Measurements from ENCODE around the gene MAST4.

MAST4 gene

GRCh38 chr5:66826263-66826662 is 230.1 kb downstream of the MAST4 start:
- no peak overlapping the region for H3K27ac ChIP-seq (ENCODE audit: low read depth, low read length)

GRCh38 chr5:66826696-66827095 is 230.5 kb downstream of the MAST4 start:
- H3K27me3 ChIP-seq (ENCODE audit: control insufficient read depth in 5 of 5, insufficient read depth in 4 of 5, low read length in 5 of 5) = no peaks in the 10 kb centered on the region
- no peak overlapping the region for H3K9ac ChIP-seq (ENCODE audit: low read length in 5 of 5)
- H3K4me3 ChIP-seq (ENCODE audit: low read depth in 1 of 5, low read length in 5 of 5) = no peak overlapping the region
- peaks cover 0 to 16% (median 15%) of the 10 kb centered on the region in 5 donors for H3K4me1 ChIP-seq (ENCODE audit: control insufficient read depth in 5 of 5, insufficient read depth in 5 of 5, low read length in 5 of 5)
- no peak overlapping the region for H3K27ac ChIP-seq (ENCODE audit: low read depth, low read length)
- H3K9me3 ChIP-seq (ENCODE audit: control insufficient read depth in 5 of 5, low read length in 5 of 5) = no peaks in the 10 kb centered on the region
- no peaks in the 10 kb centered on the region for H3K36me3 ChIP-seq (ENCODE audit: control insufficient read depth in 5 of 5, insufficient read depth in 5 of 5, low read length in 5 of 5)

More at GRCh38 chr5:66826263-66826662, 230.1 kb downstream of the MAST4 start:
- Histone ChIP-seq H3K9ac (ENCODE audit: low read length in 5 of 5) (no peak overlapping the region), H3K27me3 (ENCODE audit: control insufficient read depth in 5 of 5, insufficient read depth in 4 of 5, low read length in 5 of 5) (no peaks in the 10 kb centered on the region), H3K9me3 (ENCODE audit: control insufficient read depth in 5 of 5, low read length in 5 of 5) (no peaks in the 10 kb centered on the region), H3K36me3 (ENCODE audit: control insufficient read depth in 5 of 5, insufficient read depth in 5 of 5, low read length in 5 of 5) (no peaks in the 10 kb centered on the region), H3K4me3 (ENCODE audit: low read depth in 1 of 5, low read length in 5 of 5) (no peak overlapping the region), H3K4me1 (ENCODE audit: control insufficient read depth in 5 of 5, insufficient read depth in 5 of 5, low read length in 5 of 5) (peaks cover 0 to 16% (median 15%) of the 10 kb centered on the region in 5 donors)

GRCh38 chr5:66828046-66828547 is 231.9 kb downstream of the MAST4 start:
- Histone ChIP-seq H3K4me3 (ENCODE audit: low read depth in 1 of 5, low read length in 5 of 5) (peak overlapping the region; percentile 61 to 77 (median 71)), H3K27ac (ENCODE audit: low read depth, low read length) (no peak overlapping the region), H3K9ac (ENCODE audit: low read length in 5 of 5) (peak overlapping the region in 3 of 5 donors; percentile 32 to 75 (median 40)), H3K36me3 (ENCODE audit: control insufficient read depth in 5 of 5, insufficient read depth in 5 of 5, low read length in 5 of 5) (no peaks in the 10 kb centered on the region), H3K27me3 (ENCODE audit: control insufficient read depth in 5 of 5, insufficient read depth in 4 of 5, low read length in 5 of 5) (no peaks in the 10 kb centered on the region), H3K9me3 (ENCODE audit: control insufficient read depth in 5 of 5, low read length in 5 of 5) (no peaks in the 10 kb centered on the region), H3K4me1 (ENCODE audit: control insufficient read depth in 5 of 5, insufficient read depth in 5 of 5, low read length in 5 of 5) (peaks cover 0 to 16% (median 11%) of the 10 kb centered on the region in 5 donors)

- no peaks in the 10 kb centered on the region for H3K36me3 ChIP-seq (ENCODE audit: control insufficient read depth in 5 of 5, insufficient read depth in 5 of 5, low read length in 5 of 5)
- H3K27me3 ChIP-seq (ENCODE audit: control insufficient read depth in 5 of 5, insufficient read depth in 4 of 5, low read length in 5 of 5) = no peaks in the 10 kb centered on the region
- peak overlapping the region; percentile 61 to 77 (median 71) for H3K4me3 ChIP-seq (ENCODE audit: low read depth in 1 of 5, low read length in 5 of 5)
- H3K9ac ChIP-seq (ENCODE audit: low read length in 5 of 5) = peak overlapping the region; percentile 11 to 75 (median 32)
- peak overlapping the region; percentile 17 for H3K27ac ChIP-seq (ENCODE audit: low read depth, low read length)
- peaks cover 0 to 16% (median 11%) of the 10 kb centered on the region in 5 donors for H3K4me1 ChIP-seq (ENCODE audit: control insufficient read depth in 5 of 5, insufficient read depth in 5 of 5, low read length in 5 of 5)
- no peaks in the 10 kb centered on the region for H3K9me3 ChIP-seq (ENCODE audit: control insufficient read depth in 5 of 5, low read length in 5 of 5)
These were observed 232.6 kb downstream of the MAST4 start for GRCh38 chr5:66828548-66829357.

GRCh38 chr5:66829358-66829674 is 233.1 kb downstream of the MAST4 start:
- H3K9ac ChIP-seq (ENCODE audit: low read length in 5 of 5) = peak overlapping the region; percentile 11 to 75 (median 32)
- peak overlapping the region; percentile 61 to 77 (median 71) for H3K4me3 ChIP-seq (ENCODE audit: low read depth in 1 of 5, low read length in 5 of 5)
- peak overlapping the region; percentile 17 for H3K27ac ChIP-seq (ENCODE audit: low read depth, low read length)
- H3K4me1 ChIP-seq (ENCODE audit: control insufficient read depth in 5 of 5, insufficient read depth in 5 of 5, low read length in 5 of 5) = peaks cover 0 to 16% (median 11%) of the 10 kb centered on the region in 5 donors
- H3K36me3 ChIP-seq (ENCODE audit: control insufficient read depth in 5 of 5, insufficient read depth in 5 of 5, low read length in 5 of 5) = no peaks in the 10 kb centered on the region
- H3K27me3 ChIP-seq (ENCODE audit: control insufficient read depth in 5 of 5, insufficient read depth in 4 of 5, low read length in 5 of 5) = no peaks in the 10 kb centered on the region
- no peaks in the 10 kb centered on the region for H3K9me3 ChIP-seq (ENCODE audit: control insufficient read depth in 5 of 5, low read length in 5 of 5)

GRCh38 chr5:66829826-66830225 is 233.6 kb downstream of the MAST4 start:
- H3K36me3 ChIP-seq (ENCODE audit: control insufficient read depth in 5 of 5, insufficient read depth in 5 of 5, low read length in 5 of 5) = no peaks in the 10 kb centered on the region
- H3K9ac ChIP-seq (ENCODE audit: low read length in 5 of 5) = no peak overlapping the region
- H3K9me3 ChIP-seq (ENCODE audit: control insufficient read depth in 5 of 5, low read length in 5 of 5) = no peaks in the 10 kb centered on the region
- H3K4me1 ChIP-seq (ENCODE audit: control insufficient read depth in 5 of 5, insufficient read depth in 5 of 5, low read length in 5 of 5) = peaks cover 0 to 16% (median 11%) of the 10 kb centered on the region in 5 donors
- H3K27me3 ChIP-seq (ENCODE audit: control insufficient read depth in 5 of 5, insufficient read depth in 4 of 5, low read length in 5 of 5) = no peaks in the 10 kb centered on the region
- H3K4me3 ChIP-seq (ENCODE audit: low read depth in 1 of 5, low read length in 5 of 5) = no peak overlapping the region
- H3K27ac ChIP-seq (ENCODE audit: low read depth, low read length) = no peak overlapping the region

GRCh38 chr5:66830636-66831035 is 234.4 kb downstream of the MAST4 start:
- Histone ChIP-seq H3K4me1 (ENCODE audit: control insufficient read depth in 5 of 5, insufficient read depth in 5 of 5, low read length in 5 of 5) (peaks cover 0 to 16% (median 11%) of the 10 kb centered on the region in 5 donors), H3K27ac (ENCODE audit: low read depth, low read length) (no peak overlapping the region), H3K36me3 (ENCODE audit: control insufficient read depth in 5 of 5, insufficient read depth in 5 of 5, low read length in 5 of 5) (no peaks in the 10 kb centered on the region), H3K9ac (ENCODE audit: low read length in 5 of 5) (no peak overlapping the region), H3K9me3 (ENCODE audit: control insufficient read depth in 5 of 5, low read length in 5 of 5) (no peaks in the 10 kb centered on the region), H3K4me3 (ENCODE audit: low read depth in 1 of 5, low read length in 5 of 5) (no peak overlapping the region), H3K27me3 (ENCODE audit: control insufficient read depth in 5 of 5, insufficient read depth in 4 of 5, low read length in 5 of 5) (no peaks in the 10 kb centered on the region)

GRCh38 chr5:66839636-66840185 is 243.5 kb downstream of the MAST4 start:
- H3K27ac ChIP-seq (ENCODE audit: low read depth, low read length) = peak overlapping the region; percentile 37
- peaks cover 0 to 11% (median 4%) of the 10 kb centered on the region in 5 donors for H3K4me1 ChIP-seq (ENCODE audit: control insufficient read depth in 5 of 5, insufficient read depth in 5 of 5, low read length in 5 of 5)
- no peaks in the 10 kb centered on the region for H3K27me3 ChIP-seq (ENCODE audit: control insufficient read depth in 5 of 5, insufficient read depth in 4 of 5, low read length in 5 of 5)
- H3K9me3 ChIP-seq (ENCODE audit: control insufficient read depth in 5 of 5, low read length in 5 of 5) = no peaks in the 10 kb centered on the region
- no peaks in the 10 kb centered on the region for H3K36me3 ChIP-seq (ENCODE audit: control insufficient read depth in 5 of 5, insufficient read depth in 5 of 5, low read length in 5 of 5)
- no peak overlapping the region for H3K4me3 ChIP-seq (ENCODE audit: low read depth in 1 of 5, low read length in 5 of 5)
- H3K9ac ChIP-seq (ENCODE audit: low read length in 5 of 5) = no peak overlapping the region

GRCh38 chr5:66840511-66841013 is 244.4 kb downstream of the MAST4 start:
- H3K27me3 ChIP-seq (ENCODE audit: control insufficient read depth in 5 of 5, insufficient read depth in 4 of 5, low read length in 5 of 5) = no peaks in the 10 kb centered on the region
- H3K27ac ChIP-seq (ENCODE audit: low read depth, low read length) = peak overlapping the region; percentile 37
- no peaks in the 10 kb centered on the region for H3K36me3 ChIP-seq (ENCODE audit: control insufficient read depth in 5 of 5, insufficient read depth in 5 of 5, low read length in 5 of 5)
- H3K4me1 ChIP-seq (ENCODE audit: control insufficient read depth in 5 of 5, insufficient read depth in 5 of 5, low read length in 5 of 5) = peaks cover 0 to 11% (median 4%) of the 10 kb centered on the region in 5 donors
- H3K9me3 ChIP-seq (ENCODE audit: control insufficient read depth in 5 of 5, low read length in 5 of 5) = no peaks in the 10 kb centered on the region
- no peak overlapping the region for H3K4me3 ChIP-seq (ENCODE audit: low read depth in 1 of 5, low read length in 5 of 5)
- H3K9ac ChIP-seq (ENCODE audit: low read length in 5 of 5) = no peak overlapping the region

GRCh38 chr5:66841264-66841663 is 245.1 kb downstream of the MAST4 start:
- Histone ChIP-seq H3K9ac (ENCODE audit: low read length in 5 of 5) (no peak overlapping the region), H3K27me3 (ENCODE audit: control insufficient read depth in 5 of 5, insufficient read depth in 4 of 5, low read length in 5 of 5) (no peaks in the 10 kb centered on the region), H3K27ac (ENCODE audit: low read depth, low read length) (no peak overlapping the region), H3K4me3 (ENCODE audit: low read depth in 1 of 5, low read length in 5 of 5) (no peak overlapping the region), H3K4me1 (ENCODE audit: control insufficient read depth in 5 of 5, insufficient read depth in 5 of 5, low read length in 5 of 5) (peaks cover 0 to 11% (median 3%) of the 10 kb centered on the region in 5 donors), H3K9me3 (ENCODE audit: control insufficient read depth in 5 of 5, low read length in 5 of 5) (no peaks in the 10 kb centered on the region), H3K36me3 (ENCODE audit: control insufficient read depth in 5 of 5, insufficient read depth in 5 of 5, low read length in 5 of 5) (no peaks in the 10 kb centered on the region)
